SH-SY5Y (cell line): Measurements from ENCODE around the gene PRKRA.

Experiments used
- GATA2 ChIP-seq: IDR thresholded peaks from 2 replicates; pipeline ENCODE4 v1.6.1; 2011; ENCODE audit warnings: mild to moderate bottlenecking, low read depth, low read length
- GATA3 ChIP-seq: IDR thresholded peaks from 2 replicates; pipeline ENCODE4 v1.6.1; 2011; ENCODE audit warnings: low read depth, mild to moderate bottlenecking, low read length, moderate library complexity

Gene PRKRA

DNA sequence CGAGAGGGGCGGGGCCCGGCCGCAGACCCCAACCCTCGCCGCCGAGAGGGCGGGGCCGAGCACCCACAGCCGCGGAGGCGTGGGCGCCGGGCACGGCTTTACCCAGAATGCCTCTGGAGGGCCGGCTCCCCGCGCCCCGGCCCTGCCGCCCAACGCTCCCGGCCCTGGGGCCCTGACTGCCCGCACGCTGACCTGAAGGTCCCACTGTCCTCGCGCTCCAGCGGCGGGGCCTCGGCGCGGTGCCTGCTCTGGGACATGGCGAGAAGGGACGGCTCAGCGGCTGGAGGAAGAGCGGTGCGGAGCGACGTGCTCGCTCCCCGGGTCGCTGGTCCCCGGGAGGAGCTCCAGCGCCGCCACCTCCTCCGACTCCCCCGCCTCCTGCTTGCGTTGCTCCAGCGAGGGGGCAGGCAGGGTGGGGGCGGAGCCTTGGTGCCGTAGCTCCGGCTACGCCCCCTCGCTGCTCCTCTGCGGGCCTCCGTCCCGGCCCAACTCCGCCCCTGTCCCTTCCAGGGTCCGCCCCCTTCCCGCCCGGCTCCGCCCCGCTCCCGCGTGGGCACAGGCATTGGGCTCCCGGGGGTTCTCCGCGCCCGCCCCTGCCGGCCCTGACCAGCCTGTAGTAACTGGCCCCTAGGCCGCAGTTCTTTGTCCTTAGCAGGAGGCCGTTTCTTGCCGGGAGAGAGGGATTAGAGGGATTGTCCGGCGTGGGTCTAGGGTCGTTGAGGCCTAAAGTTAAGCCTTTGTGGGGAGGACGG lies at the start of gene PRKRA, which contains the start of gene PJVK:
Gene PRKRA, minus strand, starts transcription at position 402 of the 752 bp plus-strand sequence. Its CDS starts 145 bp downstream, at position 257.
Gene PJVK, plus strand, starts transcription at position 605 of the 752 bp plus-strand sequence. CDS start 2,032 bp downstream, outside the sequence.
- no peak for TF ChIP-seq GATA2
- no peak for TF ChIP-seq GATA3

DNA sequence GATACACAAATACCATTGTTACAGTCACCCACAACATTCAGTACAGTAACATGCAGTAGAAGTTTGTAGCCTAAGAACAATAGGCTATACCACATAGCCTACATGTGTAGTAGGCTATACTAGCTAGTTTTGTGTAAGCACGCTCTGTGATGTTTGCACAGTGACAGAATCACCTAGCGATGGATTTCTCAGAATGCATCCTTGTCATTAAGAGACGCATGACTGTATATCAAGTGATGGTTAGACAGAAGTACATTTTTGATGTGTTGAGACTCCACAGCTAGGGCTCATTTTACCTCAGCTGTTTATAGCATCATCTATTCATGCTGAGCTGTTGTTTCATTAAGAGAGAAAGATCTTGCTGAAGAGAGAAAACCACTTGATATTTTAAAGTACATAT lies 48.7 kb upstream of the PRKRA start:
- TF ChIP-seq GATA2 (no peak), GATA3 (no peak)

DNA sequence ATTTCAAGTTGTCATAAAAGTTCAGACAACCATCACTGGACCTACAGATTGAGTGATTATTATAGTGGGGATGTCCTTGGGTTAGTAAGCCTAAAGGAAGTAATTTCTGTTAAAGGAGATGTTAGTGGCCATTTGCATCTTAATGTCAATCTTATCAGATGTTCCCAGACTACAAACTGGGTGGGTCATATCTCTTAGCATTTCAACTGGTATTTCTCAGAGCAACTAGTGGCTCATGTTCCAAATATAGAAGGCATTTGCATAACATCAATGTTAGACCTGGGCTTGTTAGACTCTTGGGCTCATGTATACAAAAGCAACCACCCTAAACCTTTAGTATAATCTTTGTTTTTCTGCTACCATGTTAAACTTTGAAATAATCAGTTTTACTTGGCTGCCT lies 47.2 kb upstream of the PRKRA start:
- TF ChIP-seq GATA3 = no peak
- no peak for TF ChIP-seq GATA2

DNA sequence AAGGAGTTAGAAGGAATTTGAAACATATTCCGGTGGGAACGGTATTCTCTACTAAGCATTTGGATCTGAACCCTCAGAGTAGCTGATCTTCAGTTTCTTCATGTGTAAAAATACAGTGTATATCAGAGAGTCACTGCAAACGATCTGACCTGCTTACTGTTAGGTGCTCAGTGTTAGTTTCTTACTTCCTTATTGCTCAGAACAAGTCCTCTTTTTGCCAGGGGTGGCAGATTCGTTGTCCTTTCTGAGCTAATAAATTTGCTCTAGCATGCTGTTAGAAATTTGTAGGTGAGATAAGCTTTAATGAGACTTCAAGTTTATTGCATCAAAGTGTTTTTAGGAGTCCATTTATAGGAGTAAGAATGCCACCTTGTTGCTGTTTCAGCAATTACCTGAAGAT lies 45.1 kb upstream of the PRKRA start:
- TF ChIP-seq GATA2 (no peak), GATA3 (no peak)

DNA sequence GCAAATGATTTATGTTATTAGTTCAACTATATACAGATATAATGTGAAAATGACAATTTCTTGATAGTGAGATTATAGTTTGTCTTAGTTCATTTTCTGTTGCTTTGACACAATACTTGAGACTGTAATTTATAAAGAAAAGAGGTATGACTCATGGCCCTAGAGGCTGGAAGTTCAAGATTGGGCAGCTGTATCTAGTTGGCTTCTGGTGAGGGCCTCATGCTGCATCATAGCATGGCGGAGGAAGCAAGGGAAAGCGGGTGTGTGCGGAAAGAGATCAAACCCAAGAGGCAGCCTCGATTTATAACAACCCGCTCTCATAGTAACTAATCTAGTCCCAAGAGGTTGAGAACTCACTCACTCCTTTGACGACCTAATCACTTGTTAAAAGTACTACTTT lies 40.6 kb upstream of the PRKRA start:
- TF ChIP-seq GATA2 (no peak), GATA3 (no peak)

DNA sequence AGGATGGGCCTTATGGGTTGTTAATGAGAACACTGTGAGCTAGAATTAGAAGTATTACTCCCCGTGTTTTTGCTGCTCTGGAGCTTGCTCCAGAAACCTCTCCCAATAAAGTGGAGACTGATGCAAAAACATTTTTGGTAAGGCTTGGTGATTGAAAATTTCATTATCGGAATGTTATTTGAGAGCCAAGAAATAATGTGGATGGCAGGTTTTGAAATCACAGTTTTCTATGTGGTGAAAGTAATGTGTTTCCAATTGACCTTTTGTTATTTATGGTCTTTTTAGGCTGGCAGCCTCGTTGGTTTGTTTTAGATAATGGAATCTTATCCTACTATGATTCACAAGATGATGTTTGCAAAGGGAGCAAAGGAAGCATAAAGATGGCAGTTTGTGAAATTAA lies 34.4 kb upstream of the PRKRA start:
- TF ChIP-seq GATA2 (no peak), GATA3 (no peak)

DNA sequence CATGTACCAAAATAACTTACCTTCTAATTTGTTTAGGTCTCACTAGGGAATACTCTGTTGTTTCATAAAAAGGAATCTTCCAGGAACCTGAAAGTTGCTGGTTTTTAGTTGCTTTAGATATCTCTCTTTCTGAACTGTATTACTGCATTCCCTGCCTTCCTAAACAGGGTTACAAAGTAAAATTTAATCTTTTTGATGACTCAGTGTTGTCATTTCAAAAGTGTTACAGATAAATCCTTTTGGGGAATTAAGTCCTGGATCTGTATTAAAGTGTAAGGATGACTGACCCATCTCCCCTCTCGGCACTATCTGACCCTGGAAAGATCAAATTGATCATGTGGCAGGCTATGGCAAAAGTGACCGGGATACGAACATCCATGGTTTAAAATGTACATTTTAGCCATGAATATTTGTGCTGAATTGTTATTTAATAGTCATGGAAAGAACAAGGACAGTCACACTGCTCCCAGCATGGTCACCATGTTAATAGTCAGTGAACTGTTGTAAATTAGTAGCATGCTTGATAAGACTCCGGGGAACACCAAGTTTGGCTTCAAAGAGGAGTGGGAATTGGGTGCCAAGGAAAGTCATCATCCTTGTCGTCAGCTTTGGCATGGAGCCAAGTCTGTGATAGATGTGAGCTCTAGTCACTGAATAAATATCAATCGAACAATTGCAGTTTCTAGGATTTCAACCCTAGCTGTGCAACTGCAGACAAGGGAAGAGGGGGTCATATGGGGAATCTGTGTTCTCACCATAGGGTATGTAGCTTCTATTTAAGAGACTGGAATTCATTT lies 33.5 kb upstream of the PRKRA start:
- TF ChIP-seq GATA2 (no peak), GATA3 (no peak)

DNA sequence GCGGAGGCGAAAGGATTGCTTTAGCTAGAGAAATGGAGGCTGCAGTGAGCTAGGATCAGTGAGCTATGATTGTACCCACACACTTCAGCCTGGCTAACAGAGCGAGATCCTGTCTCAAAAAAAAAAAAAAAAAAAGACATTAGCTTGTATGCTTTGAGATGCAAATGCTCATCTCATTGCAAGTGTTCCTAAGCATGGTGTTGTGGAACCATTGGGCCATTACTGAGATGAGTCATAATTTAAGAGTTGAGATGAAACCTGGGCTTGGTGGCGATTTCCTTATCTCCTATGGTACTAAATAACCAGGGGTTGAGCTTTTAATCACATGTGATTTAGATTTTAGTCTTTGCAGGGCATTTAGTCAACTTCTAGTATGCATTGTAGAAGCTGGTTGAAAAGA lies 31.5 kb upstream of the PRKRA start:
- no peak for TF ChIP-seq GATA3
- TF ChIP-seq GATA2 = no peak

DNA sequence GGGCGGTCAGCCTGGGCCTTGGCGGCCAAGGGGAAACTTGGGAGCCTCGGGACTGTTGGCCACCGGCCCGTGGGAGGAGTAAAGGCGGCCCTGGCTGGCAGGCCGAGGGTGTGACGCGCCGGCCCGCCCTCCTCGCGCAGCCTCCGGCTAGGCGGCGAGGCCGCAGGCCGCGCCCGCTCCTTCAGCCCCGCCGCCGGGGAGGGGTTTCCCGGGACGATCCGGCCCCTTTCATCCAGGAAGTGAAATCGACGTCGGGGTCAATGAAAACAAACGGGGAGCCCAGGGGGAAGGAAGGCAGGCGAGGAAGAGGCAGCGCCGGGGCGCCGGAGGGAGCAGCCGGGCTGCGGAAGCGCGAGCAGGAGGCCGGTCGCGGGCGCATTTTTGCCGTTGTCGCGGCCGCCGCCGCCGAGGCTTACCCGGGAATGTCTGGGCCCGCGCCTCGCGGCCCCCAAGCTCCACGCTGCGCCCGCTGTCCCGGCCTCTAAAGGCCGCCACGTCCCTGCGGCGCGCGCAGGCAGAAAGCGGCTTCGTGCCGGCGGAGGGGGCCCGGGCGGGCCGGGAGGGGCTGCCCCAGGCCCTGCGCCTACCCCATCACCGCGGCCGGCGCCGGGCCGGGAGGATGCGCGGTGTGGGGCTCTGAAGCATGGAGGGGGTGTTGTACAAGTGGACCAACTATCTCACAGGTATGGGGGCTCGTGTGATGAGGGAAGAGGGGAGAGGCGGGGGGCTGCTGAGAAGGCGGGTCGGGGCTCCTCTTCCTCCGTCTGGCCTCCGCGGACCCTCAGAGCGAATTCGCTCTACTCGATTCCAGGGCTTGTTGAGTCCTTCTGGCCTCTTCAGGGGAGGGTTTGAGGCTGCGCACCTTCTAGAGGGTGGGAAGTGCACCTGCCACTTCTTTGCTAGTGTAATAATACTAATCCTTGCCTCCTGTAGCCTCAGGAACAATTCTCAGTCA lies 29.5 kb upstream of the PRKRA start, which contains the start of gene PLEKHA3:
Gene PLEKHA3, plus strand, starts transcription at position 231 of the 955 bp plus-strand sequence. Its CDS starts 413 bp downstream, at position 644.
- TF ChIP-seq GATA2 = no peak
- TF ChIP-seq GATA3 = no peak

DNA sequence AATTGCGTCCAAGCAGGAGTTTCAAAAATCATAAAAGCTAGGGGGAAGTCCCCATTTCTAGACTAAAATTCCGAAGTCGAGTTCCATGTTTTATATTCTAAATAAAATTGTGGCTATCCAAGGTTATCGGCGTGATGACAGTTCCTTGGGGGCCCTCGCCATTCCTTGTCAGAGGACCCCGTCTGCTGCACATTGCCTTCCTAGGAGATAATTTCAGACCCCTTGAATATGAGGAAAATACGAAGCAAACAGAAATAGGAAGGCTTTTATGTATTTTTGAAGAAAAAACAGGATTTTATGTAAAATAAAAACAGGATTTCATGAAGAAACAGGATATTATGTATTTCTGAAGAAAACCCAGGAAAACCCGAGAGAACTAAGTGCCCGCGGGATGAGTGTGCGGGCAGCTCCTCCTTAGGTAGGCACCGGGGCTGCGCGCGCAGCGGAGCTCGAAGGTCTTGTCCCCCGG lies 28.8 kb upstream of the PRKRA start:
- TF ChIP-seq GATA3 (no peak), GATA2 (no peak)

DNA sequence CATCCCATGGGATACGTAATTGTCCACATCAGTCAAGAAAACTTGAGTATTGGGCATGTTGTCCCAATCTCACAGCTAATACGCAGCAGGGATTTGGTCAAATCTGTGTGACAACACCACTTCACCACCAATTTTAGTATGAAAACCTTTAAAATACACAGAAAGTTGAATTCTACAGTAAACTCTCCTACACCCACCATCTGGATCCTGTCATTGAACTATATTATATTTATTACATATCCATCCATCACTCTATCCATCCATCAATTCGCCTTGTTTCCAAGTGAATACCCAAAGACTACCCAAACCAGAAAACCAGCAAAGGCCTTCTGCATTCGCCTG lies 28.3 kb upstream of the PRKRA start:
- TF ChIP-seq GATA3 = no peak
- no peak for TF ChIP-seq GATA2

DNA sequence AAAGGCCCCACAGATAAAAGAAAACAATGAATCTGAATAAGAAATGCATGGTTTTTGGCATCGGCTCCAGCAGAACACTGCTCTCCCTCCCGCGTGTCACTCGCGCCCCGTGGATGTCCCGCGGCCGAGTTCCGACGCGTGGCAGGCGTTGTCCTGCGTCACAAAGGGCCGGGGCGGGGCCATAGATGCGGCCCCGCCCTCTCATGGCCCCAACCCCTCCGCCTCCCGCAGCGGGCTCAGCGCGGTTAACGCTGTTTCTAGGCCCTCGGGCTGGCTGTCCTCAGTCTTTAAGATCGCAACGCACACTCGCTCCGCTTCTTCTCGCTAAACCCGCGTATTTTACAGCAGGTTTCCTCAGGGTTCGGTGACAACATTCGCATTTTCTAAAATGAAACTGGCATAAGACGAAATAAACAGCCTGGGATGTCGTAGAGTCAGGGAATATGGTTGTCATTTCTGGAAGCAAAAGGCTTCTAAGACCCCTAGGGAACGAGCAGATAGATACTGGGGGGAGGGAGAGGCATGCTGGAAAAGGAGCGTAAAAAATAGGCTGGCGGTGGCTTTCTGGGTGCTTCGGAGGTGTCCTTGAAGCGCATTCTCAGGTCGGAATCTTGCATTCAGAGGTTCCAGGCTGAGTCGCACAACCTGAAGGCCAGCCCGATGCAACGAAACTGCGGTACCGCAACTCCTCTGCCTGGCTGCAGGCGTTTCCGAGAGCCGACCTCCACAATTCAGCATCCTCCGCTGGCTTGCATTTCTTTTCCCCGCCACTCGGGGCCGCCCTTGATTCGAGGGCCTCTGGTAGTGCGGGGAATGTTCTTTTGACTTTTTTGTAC lies 27.7 kb upstream of the PRKRA start, which contains the start of gene FKBP7:
Gene FKBP7, minus strand, starts transcription at position 162 of the 836 bp plus-strand sequence. Its CDS starts 101 bp downstream, at position 61.
- no peak for TF ChIP-seq GATA2
- no peak for TF ChIP-seq GATA3

DNA sequence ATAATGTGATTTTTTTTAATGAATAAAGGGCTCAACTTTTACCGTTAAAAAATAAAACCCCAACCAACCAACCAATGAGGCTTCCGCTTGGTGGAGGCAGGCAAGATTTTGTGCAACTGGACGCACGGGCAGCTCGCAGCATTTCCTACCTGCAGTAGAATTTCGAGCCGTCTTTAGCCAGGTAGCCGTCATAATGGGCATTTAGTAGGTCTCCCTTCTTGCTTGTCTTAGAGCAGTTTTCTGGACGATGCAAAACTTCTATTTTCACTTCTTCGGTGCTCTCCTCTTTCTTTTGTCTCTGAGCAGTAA lies 27.1 kb upstream of the PRKRA start:
- no peak for TF ChIP-seq GATA2
- no peak for TF ChIP-seq GATA3
